Thoracic aorta (tissue), 2 donors: Measurements from ENCODE around the gene HOXB2. TPM values are rescaled to one million over a fixed set of nuclear protein-coding genes. Genes with fewer than 3 reads are reported as not detected.

Experiments used
- ATAC-seq: fragments of 150-250 bp; one replicate; pipeline ENCODE4 v1.8.0; 2017; ENCODE audit warnings: low read depth; ENCODE audit not compliant: insufficient number of reproducible peaks, low FRiP score
- DNase-seq: peaks from one replicate; pipeline ENCODE4 v3.0.0-alpha.2; 2020; ENCODE audit warnings: low spot score
- H3K27ac ChIP-seq, 2 donors: fragments of 200-600 bp; sonication (generic); 1 replicate in 1 of 2; 2 replicates in 1 of 2; pipeline ENCODE4 v1.5.1; 2016; ENCODE audit warnings: mild to moderate bottlenecking in 2 of 2, moderate library complexity in 2 of 2
- H3K27me3 ChIP-seq: fragments of 200-600 bp; sonication (generic); replicated peaks from 2 replicates; pipeline ENCODE4 v1.6.0; 2016; ENCODE audit warnings: mild to moderate bottlenecking; ENCODE audit not compliant: insufficient read depth
- H3K36me3 ChIP-seq: fragments of 200-600 bp; sonication (generic); one replicate; pipeline ENCODE4 v1.5.1; 2016
- H3K4me1 ChIP-seq, 2 donors: fragments of 200-600 bp; sonication (generic); 1 replicate in 1 of 2; 2 replicates in 1 of 2; pipeline versions ENCODE4 v1.5.1 to v1.6.0; 2016; ENCODE audit warnings: low read depth in 2 of 2, mild to moderate bottlenecking in 1 of 2; ENCODE audit not compliant: control insufficient read depth in 1 of 2
- H3K4me3 ChIP-seq: fragments of 200-600 bp; sonication (generic); 2 replicates; pipeline ENCODE4 v1.5.1; 2016; ENCODE audit warnings: mild to moderate bottlenecking
- H3K9me3 ChIP-seq: fragments of 200-600 bp; sonication (generic); 2 replicates; pipeline ENCODE4 v1.5.1; 2016
- CTCF ChIP-seq: fragments of 200-600 bp; sonication (generic); IDR thresholded peaks from one replicate; pipeline ENCODE4 v1.5.1; 2019; ENCODE audit warnings: antibody characterized with exemption
- total RNA-seq, 2 donors: library from RNA; depleted of rRNA; stranded (reverse); fragments of >200 nt; gene quantifications; one replicate each; pipeline versions ENCODE4 v1.1.0 to v1.2.3, GENCODE V29; 2016

Gene HOXB2
- total RNA-seq, result 10 to 100 TPM; 53.3 to 73.0 TPM

GRCh38 chr17:48545022-48545375 lies at the start of gene HOXB2:
Gene HOXB2, minus strand, starts transcription at chr17:48545109. Its CDS starts 198 bp downstream, at chr17:48544911.
- no peak for TF ChIP-seq CTCF
- Histone ChIP-seq H3K27ac (peak within 1 kb of the TSS; percentile 93 to 95), H3K4me1 (peaks cover 31 to 52% of the 10 kb centered on the region in 2 donors), H3K9me3 (no peaks in the 10 kb centered on the region), H3K36me3 (no peaks in the 10 kb centered on the region), H3K27me3 (no peaks in the 10 kb centered on the region), H3K4me3 (peak within 1 kb of the TSS; percentile 88)
- DNase-seq, result no peak
- no peak for ATAC-seq

GRCh38 chr17:48593840-48594537 lies 49.1 kb upstream of the HOXB2 start:
- peaks cover 5 to 29% of the 10 kb centered on the region in 2 donors for H3K4me1 ChIP-seq
- ATAC-seq (peak; percentile 37), DNase-seq (no peak)
- peak; percentile 96 for TF ChIP-seq CTCF
- H3K4me3 ChIP-seq, result peak overlapping the region; percentile 72
- peak overlapping the region in 1 of 2 donors; percentile 8 for H3K27ac ChIP-seq
- no peaks in the 10 kb centered on the region for H3K9me3 ChIP-seq
- peaks cover 8% of the 10 kb centered on the region for H3K36me3 ChIP-seq
- H3K27me3 ChIP-seq, result no peaks in the 10 kb centered on the region

GRCh38 chr17:48593126-48593829 lies 48.4 kb upstream of the HOXB2 start, which contains the start of gene HOXB5:
Gene HOXB5, minus strand, starts transcription at chr17:48593779. Its CDS starts 97 bp downstream, at chr17:48593682.
- peak within 1 kb of the TSS; percentile 72 for H3K4me3 ChIP-seq
- TF ChIP-seq CTCF, result no peak
- H3K4me1 ChIP-seq, result peaks cover 5 to 22% of the 10 kb centered on the region in 2 donors
- DNase-seq (no peak), ATAC-seq (no peak)
- no peaks in the 10 kb centered on the region for H3K9me3 ChIP-seq
- no peaks in the 10 kb centered on the region for H3K27me3 ChIP-seq
- H3K27ac ChIP-seq, result peak within 1 kb of the TSS in 1 of 2 donors; percentile 28
- H3K36me3 ChIP-seq, result peaks cover 8% of the 10 kb centered on the region

- no peak for ATAC-seq
- Histone ChIP-seq H3K27ac (peak overlapping the region in 1 of 2 donors; percentile 28), H3K9me3 (no peaks in the 10 kb centered on the region), H3K27me3 (no peaks in the 10 kb centered on the region), H3K36me3 (peaks cover 8% of the 10 kb centered on the region), H3K4me1 (peaks cover 5 to 18% of the 10 kb centered on the region in 2 donors), H3K4me3 (peak overlapping the region; percentile 72)
- DNase-seq, result no peak
- TF ChIP-seq CTCF, result no peak
Observed at GRCh38 chr17:48592577-48592976, 47.7 kb upstream of the HOXB2 start.

- no peak for DNase-seq
- Histone ChIP-seq H3K36me3 (peaks cover 8% of the 10 kb centered on the region), H3K4me1 (peaks cover 5 to 13% of the 10 kb centered on the region in 2 donors), H3K27me3 (no peaks in the 10 kb centered on the region), H3K9me3 (no peaks in the 10 kb centered on the region), H3K4me3 (peak overlapping the region; percentile 72), H3K27ac (no peak overlapping the region)
- no peak for ATAC-seq
- no peak for TF ChIP-seq CTCF
Observed at GRCh38 chr17:48592057-48592514, 47.2 kb upstream of the HOXB2 start.
